ENCODE data around the gene LRMDA. TPM values are rescaled to one million over a fixed set of nuclear protein-coding genes. Genes with fewer than 3 reads are reported as not detected.

LRMDA gene
- total RNA-seq, 1 experiment from 2014 or later: not detected

- intact Hi-C loops (cut with micrococcal nuclease; ENCODE audit: unreplicated experiment): no loop called here
- Histone ChIP-seq H3K9me3 (ENCODE audit: low read depth, low read length, poor library complexity, severe bottlenecking) (no peaks in the 10 kb centered on the region), H3K4me1 (ENCODE audit: insufficient read depth, low read length, poor library complexity, severe bottlenecking) (no peaks in the 10 kb centered on the region), H3K27ac (ENCODE audit: low read depth, low read length, poor library complexity, severe bottlenecking) (no peak overlapping the region), H3K27me3 (replicated peaks; ENCODE audit: insufficient read depth, low read depth, low read length, poor library complexity) (no peaks in the 10 kb centered on the region), H3K36me3 (ENCODE audit: insufficient read depth, low read length, poor library complexity, severe bottlenecking) (no peaks in the 10 kb centered on the region), H3K4me3 (ENCODE audit: low read depth, low read length, poor library complexity, severe bottlenecking) (no peak overlapping the region)
- no TSS peak for BruUV-seq (replicated peaks)
- CTCF ChIA-PET: no interaction called here
- no peak for DNase-seq (ENCODE audit: low spot score)
- TF ChIP-seq EZH2 (IDR thresholded peaks at IDR 0.05; ENCODE audit: borderline replicate concordance, low read depth, low read length, poor library complexity, severe bottlenecking): no peak
- TF ChIP-seq CTCF (conservative IDR thresholded peaks at IDR 0.05; ENCODE audit: low read depth, low read length): no peak
- POLR2A ChIA-PET (ENCODE audit: low non-redundant PET): no interaction called here
Observed at GRCh38 chr10:75987616-75988015, 556.2 kb downstream of the LRMDA start.

GRCh38 chr10:75994357-75995040 is 563.1 kb downstream of the LRMDA start:
- H3K27me3 ChIP-seq (replicated peaks; ENCODE audit: insufficient read depth, low read depth, low read length, poor library complexity): peaks cover 11% of the 10 kb centered on the region
- no peak overlapping the region for H3K27ac ChIP-seq (ENCODE audit: low read depth, low read length, poor library complexity, severe bottlenecking)
- H3K4me3 ChIP-seq (ENCODE audit: low read depth, low read length, poor library complexity, severe bottlenecking): no peak overlapping the region
- intact Hi-C loops (cut with micrococcal nuclease; ENCODE audit: unreplicated experiment): no loop called here
- TF ChIP-seq EZH2 (IDR thresholded peaks at IDR 0.05; ENCODE audit: borderline replicate concordance, low read depth, low read length, poor library complexity, severe bottlenecking) (no peak), CTCF (conservative IDR thresholded peaks at IDR 0.05; ENCODE audit: low read depth, low read length) (no peak)
- POLR2A ChIA-PET (ENCODE audit: low non-redundant PET): no interaction called here
- no peaks in the 10 kb centered on the region for H3K4me1 ChIP-seq (ENCODE audit: insufficient read depth, low read length, poor library complexity, severe bottlenecking)
- no peak for DNase-seq (ENCODE audit: low spot score)
- CTCF ChIA-PET: no interaction called here
- no peaks in the 10 kb centered on the region for H3K9me3 ChIP-seq (ENCODE audit: low read depth, low read length, poor library complexity, severe bottlenecking)
- H3K36me3 ChIP-seq (ENCODE audit: insufficient read depth, low read length, poor library complexity, severe bottlenecking): no peaks in the 10 kb centered on the region
- no TSS peak for BruUV-seq (replicated peaks)

GRCh38 chr10:75995041-75995430 is 563.6 kb downstream of the LRMDA start:
- CTCF ChIA-PET: no interaction called here
- no TSS peak for BruUV-seq (replicated peaks)

More at GRCh38 chr10:75995041-75995430, 563.6 kb downstream of the LRMDA start:
- POLR2A ChIA-PET (ENCODE audit: low non-redundant PET): no interaction called here
- no peaks in the 10 kb centered on the region for H3K9me3 ChIP-seq (ENCODE audit: low read depth, low read length, poor library complexity, severe bottlenecking)
- H3K27me3 ChIP-seq (replicated peaks; ENCODE audit: insufficient read depth, low read depth, low read length, poor library complexity): peaks cover 12% of the 10 kb centered on the region
- intact Hi-C loops (cut with micrococcal nuclease; ENCODE audit: unreplicated experiment): no loop called here
- H3K4me3 ChIP-seq (ENCODE audit: low read depth, low read length, poor library complexity, severe bottlenecking): no peak overlapping the region
- no peak overlapping the region for H3K27ac ChIP-seq (ENCODE audit: low read depth, low read length, poor library complexity, severe bottlenecking)
- no peak for DNase-seq (ENCODE audit: low spot score)
- no peaks in the 10 kb centered on the region for H3K4me1 ChIP-seq (ENCODE audit: insufficient read depth, low read length, poor library complexity, severe bottlenecking)
- H3K36me3 ChIP-seq (ENCODE audit: insufficient read depth, low read length, poor library complexity, severe bottlenecking): no peaks in the 10 kb centered on the region
- no peak for TF ChIP-seq EZH2 (IDR thresholded peaks at IDR 0.05; ENCODE audit: borderline replicate concordance, low read depth, low read length, poor library complexity, severe bottlenecking)
- TF ChIP-seq CTCF (conservative IDR thresholded peaks at IDR 0.05; ENCODE audit: low read depth, low read length): no peak
